ENCODE data around the gene DMC1.

DNA sequence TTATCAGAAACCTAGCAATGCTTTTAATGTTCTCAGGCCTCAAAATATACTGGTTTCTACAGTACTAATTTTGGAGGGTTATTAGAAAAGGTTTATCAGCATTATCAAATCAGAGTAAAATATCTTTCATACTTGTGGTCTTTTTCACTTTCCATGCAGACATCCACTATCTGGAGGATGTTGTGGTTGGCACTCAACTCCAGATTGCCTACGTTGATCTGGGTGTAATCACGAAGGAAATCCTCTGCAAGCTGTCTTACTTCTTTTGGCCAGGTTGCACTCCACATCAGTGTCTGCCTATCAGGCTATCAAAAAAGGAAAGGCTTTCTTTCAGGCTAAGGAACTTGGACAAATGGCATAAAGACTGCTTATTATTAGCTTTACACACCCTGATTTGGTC, 75.5 kb downstream of the DMC1 start:
- TF ChIP-seq EP300 (IDR thresholded peaks at IDR 0.05), result no peak
- TF ChIP-seq, protein P1, sequence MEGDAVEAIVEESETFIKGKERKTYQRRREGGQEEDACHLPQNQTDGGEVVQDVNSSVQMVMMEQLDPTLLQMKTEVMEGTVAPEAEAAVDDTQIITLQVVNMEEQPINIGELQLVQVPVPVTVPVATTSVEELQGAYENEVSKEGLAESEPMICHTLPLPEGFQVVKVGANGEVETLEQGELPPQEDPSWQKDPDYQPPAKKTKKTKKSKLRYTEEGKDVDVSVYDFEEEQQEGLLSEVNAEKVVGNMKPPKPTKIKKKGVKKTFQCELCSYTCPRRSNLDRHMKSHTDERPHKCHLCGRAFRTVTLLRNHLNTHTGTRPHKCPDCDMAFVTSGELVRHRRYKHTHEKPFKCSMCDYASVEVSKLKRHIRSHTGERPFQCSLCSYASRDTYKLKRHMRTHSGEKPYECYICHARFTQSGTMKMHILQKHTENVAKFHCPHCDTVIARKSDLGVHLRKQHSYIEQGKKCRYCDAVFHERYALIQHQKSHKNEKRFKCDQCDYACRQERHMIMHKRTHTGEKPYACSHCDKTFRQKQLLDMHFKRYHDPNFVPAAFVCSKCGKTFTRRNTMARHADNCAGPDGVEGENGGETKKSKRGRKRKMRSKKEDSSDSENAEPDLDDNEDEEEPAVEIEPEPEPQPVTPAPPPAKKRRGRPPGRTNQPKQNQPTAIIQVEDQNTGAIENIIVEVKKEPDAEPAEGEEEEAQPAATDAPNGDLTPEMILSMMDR (IDR thresholded peaks at IDR 0.05), result no peak
- TF ChIP-seq POLR2AphosphoS5 (IDR thresholded peaks at IDR 0.05), result no peak
- no peak for TF ChIP-seq POLR2A (IDR thresholded peaks at IDR 0.05)
